HEK293 (cell line): ENCODE measurements around the gene NTN5.

ENCODE experiments used
- CTCF ChIA-PET: fragments of 350-600 bp; formaldehyde crosslinking; extraction: SDS; loops from one replicate; lab custom pipeline; 2021; ENCODE audit warnings: antibody characterized with exemption; lab: Yijun Ruan, JAX
- POLR2A ChIA-PET: fragments of 300-600 bp; formaldehyde crosslinking; extraction: SDS; loops from one replicate; lab custom pipeline; 2020; ENCODE audit warnings: antibody characterized with exemption, inconsistent platforms; lab: Yijun Ruan, JAX
- H3K27ac ChIP-seq: fragments of 200-500 bp; sonication (Bioruptor generic); 2 replicates; pipeline ENCODE4 v1.5.1; 2014; ENCODE audit warnings: low read depth, low read length, control low read depth, inconsistent platforms; ENCODE audit errors: extremely low read depth
- H3K36me3 ChIP-seq, 2 experiments: fragments of 200-500 bp in 1 of 2; sonication (Bioruptor generic) in 1 of 2; 1 replicate in 1 of 2; 2 replicates in 1 of 2; pipeline ENCODE4 v1.5.1; 2014 to 2017; ENCODE audit warnings: inconsistent platforms in 2 of 2, low read length in 2 of 2; ENCODE audit not compliant: control insufficient read depth in 2 of 2, insufficient read depth in 1 of 2
- H3K4me1 ChIP-seq: fragments of 200-500 bp; sonication (Bioruptor generic); 2 replicates; pipeline ENCODE4 v1.5.1; 2014; ENCODE audit warnings: mild to moderate bottlenecking, low read length, inconsistent platforms; ENCODE audit not compliant: control insufficient read depth, insufficient read depth
- H3K4me3 ChIP-seq: 2 replicates; pipeline ENCODE4 v1.5.1; 2011; ENCODE audit warnings: low read depth, mild to moderate bottlenecking, control low read depth, low read length, moderate library complexity
- H3K9me3 ChIP-seq: fragments of 200-500 bp; sonication (Bioruptor generic); 2 replicates; pipeline ENCODE4 v1.5.1; 2014; ENCODE audit warnings: low read depth, low read length, inconsistent platforms; ENCODE audit not compliant: control insufficient read depth, insufficient read depth
- ATF2 ChIP-seq: fragments of 450-650 bp; formaldehyde crosslinking; IDR thresholded peaks from 2 replicates; pipeline ENCODE4 v1.5.1; 2016; ENCODE audit warnings: missing biosample characterization, missing genetic modification characterization, low read depth
- BCL11A ChIP-seq: fragments of 450-650 bp; formaldehyde crosslinking; IDR thresholded peaks from 2 replicates; pipeline ENCODE4 v1.5.1; 2016; ENCODE audit warnings: low read depth, missing biosample characterization, missing genetic modification characterization
- BCL6B ChIP-seq: fragments of 450-650 bp; formaldehyde crosslinking; IDR thresholded peaks from 2 replicates; pipeline ENCODE4 v1.5.1; 2017; ENCODE audit warnings: missing biosample characterization, missing genetic modification characterization
- KLF10 ChIP-seq: fragments of 450-650 bp; IDR thresholded peaks from 2 replicates; pipeline ENCODE4 v1.5.1; 2018; ENCODE audit warnings: missing biosample characterization, mild to moderate bottlenecking, missing genetic modification characterization
- KLF16 ChIP-seq: fragments of 450-650 bp; formaldehyde crosslinking; IDR thresholded peaks from 2 replicates; pipeline ENCODE4 v1.5.1; 2017; ENCODE audit warnings: missing biosample characterization, missing genetic modification characterization
- KLF8 ChIP-seq: fragments of 450-650 bp; formaldehyde crosslinking; IDR thresholded peaks from 2 replicates; pipeline ENCODE4 v1.5.1; 2016; ENCODE audit warnings: missing biosample characterization, missing genetic modification characterization
- KLF9 ChIP-seq: fragments of 450-650 bp; formaldehyde crosslinking; IDR thresholded peaks from 2 replicates; pipeline ENCODE4 v1.5.1; 2016; ENCODE audit warnings: missing biosample characterization, missing genetic modification characterization, low read depth
- MZF1 ChIP-seq: fragments of 450-650 bp; formaldehyde crosslinking; IDR thresholded peaks from 2 replicates; pipeline ENCODE4 v1.5.1; 2017; ENCODE audit warnings: missing biosample characterization, missing genetic modification characterization, borderline replicate concordance
- PRDM10 ChIP-seq: fragments of 450-650 bp; formaldehyde crosslinking; IDR thresholded peaks from 2 replicates; pipeline ENCODE4 v1.5.1; 2016; ENCODE audit warnings: missing biosample characterization, missing genetic modification characterization
- SP3 ChIP-seq: fragments of 450-650 bp; formaldehyde crosslinking; IDR thresholded peaks from 2 replicates; pipeline ENCODE4 v1.5.1; 2016; ENCODE audit warnings: missing biosample characterization, missing genetic modification characterization
- SP7 ChIP-seq: fragments of 450-650 bp; formaldehyde crosslinking; IDR thresholded peaks from 2 replicates; pipeline ENCODE4 v1.5.1; 2016; ENCODE audit warnings: missing biosample characterization, missing genetic modification characterization
- YY1 ChIP-seq: fragments of 450-650 bp; formaldehyde crosslinking; IDR thresholded peaks from 2 replicates; pipeline ENCODE4 v1.5.1; 2018; ENCODE audit warnings: missing biosample characterization, missing genetic modification characterization
- ZBTB48 ChIP-seq: fragments of 450-650 bp; formaldehyde crosslinking; IDR thresholded peaks from 2 replicates; pipeline ENCODE4 v1.5.1; 2016; ENCODE audit warnings: missing biosample characterization, missing genetic modification characterization
- ZIC2 ChIP-seq: fragments of 450-650 bp; formaldehyde crosslinking; IDR thresholded peaks from 2 replicates; pipeline ENCODE4 v1.5.1; 2016; ENCODE audit warnings: missing biosample characterization, missing genetic modification characterization
- ZNF10 ChIP-seq: fragments of 450-650 bp; formaldehyde crosslinking; IDR thresholded peaks from 2 replicates; pipeline ENCODE4 v1.5.1; 2017; ENCODE audit warnings: missing biosample characterization, missing genetic modification characterization
- ZNF121 ChIP-seq: fragments of 450-650 bp; formaldehyde crosslinking; IDR thresholded peaks from 2 replicates; pipeline ENCODE4 v1.5.1; 2016; ENCODE audit warnings: missing biosample characterization, missing genetic modification characterization
- ZNF133 ChIP-seq: fragments of 450-650 bp; formaldehyde crosslinking; IDR thresholded peaks from 2 replicates; pipeline ENCODE4 v1.5.1; 2016; ENCODE audit warnings: missing biosample characterization, missing genetic modification characterization
- ZNF155 ChIP-seq: fragments of 450-650 bp; formaldehyde crosslinking; IDR thresholded peaks from 2 replicates; pipeline ENCODE4 v1.5.1; 2016; ENCODE audit warnings: missing biosample characterization, missing genetic modification characterization
- ZNF19 ChIP-seq: fragments of 450-650 bp; formaldehyde crosslinking; IDR thresholded peaks from 2 replicates; pipeline ENCODE4; 2016; ENCODE audit warnings: missing biosample characterization, missing genetic modification characterization, low read depth
- ZNF37A ChIP-seq: fragments of 450-650 bp; IDR thresholded peaks from 2 replicates; pipeline ENCODE4 v1.5.1; 2018; ENCODE audit warnings: missing biosample characterization, missing genetic modification characterization
- ZNF394 ChIP-seq: fragments of 450-650 bp; formaldehyde crosslinking; IDR thresholded peaks from 2 replicates; pipeline ENCODE4 v1.5.1; 2016; ENCODE audit warnings: missing biosample characterization, missing genetic modification characterization, mild to moderate bottlenecking, moderate library complexity, borderline replicate concordance
- ZNF416 ChIP-seq: fragments of 450-650 bp; formaldehyde crosslinking; IDR thresholded peaks from 2 replicates; pipeline ENCODE4 v1.5.1; 2016; ENCODE audit warnings: missing biosample characterization, missing genetic modification characterization
- ZNF530 ChIP-seq: fragments of 450-650 bp; formaldehyde crosslinking; IDR thresholded peaks from 2 replicates; pipeline ENCODE4 v1.5.1; 2016; ENCODE audit warnings: low read depth, missing biosample characterization, missing genetic modification characterization
- ZNF571 ChIP-seq: fragments of 450-650 bp; formaldehyde crosslinking; IDR thresholded peaks from 2 replicates; pipeline ENCODE4 v1.5.0; 2017; ENCODE audit warnings: missing biosample characterization, missing genetic modification characterization
- ZNF585B ChIP-seq: fragments of 450-650 bp; formaldehyde crosslinking; IDR thresholded peaks from 2 replicates; pipeline ENCODE4 v1.5.1; 2016; ENCODE audit warnings: missing biosample characterization, missing genetic modification characterization
- ZNF654 ChIP-seq: fragments of 450-650 bp; formaldehyde crosslinking; IDR thresholded peaks from 2 replicates; pipeline ENCODE4 v1.5.1; 2016; ENCODE audit warnings: low read depth, missing biosample characterization, missing genetic modification characterization
- ZNF76 ChIP-seq: fragments of 450-650 bp; formaldehyde crosslinking; IDR thresholded peaks from 2 replicates; pipeline ENCODE4; 2016; ENCODE audit warnings: low read depth, missing biosample characterization, missing genetic modification characterization, borderline replicate concordance
- ZNF837 ChIP-seq: fragments of 450-650 bp; formaldehyde crosslinking; IDR thresholded peaks from 2 replicates; pipeline ENCODE4 v1.5.1; 2016; ENCODE audit warnings: missing biosample characterization, missing genetic modification characterization
- ZSCAN18 ChIP-seq: fragments of 450-650 bp; formaldehyde crosslinking; IDR thresholded peaks from 2 replicates; pipeline ENCODE4 v1.5.1; 2016; ENCODE audit warnings: missing biosample characterization, missing genetic modification characterization
- ZSCAN30 ChIP-seq: fragments of 450-650 bp; IDR thresholded peaks from 2 replicates; pipeline ENCODE4 v1.5.1; 2018; ENCODE audit warnings: missing biosample characterization, mild to moderate bottlenecking, missing genetic modification characterization, moderate library complexity
- ZSCAN5A ChIP-seq: fragments of 450-650 bp; formaldehyde crosslinking; IDR thresholded peaks from 2 replicates; pipeline ENCODE4 v1.5.1; 2016; ENCODE audit warnings: missing biosample characterization, missing genetic modification characterization

The NTN5 gene

GRCh38 chr19:48638831-48639381 lies 33.9 kb downstream of the NTN5 start:
- ChIA-PET CTCF (interaction anchor here (0.7 kb wide), 1 partner anchor 11 kb away, joined by 3 read pairs; no protein-coding TSS in a partner anchor), POLR2A (interaction anchor here (0.6 to 1.1 kb wide), 2 partner anchors 15 to 150 kb away, joined by 3 to 7 read pairs; no protein-coding TSS in a partner anchor)
- no peaks in the 10 kb centered on the region for H3K36me3 ChIP-seq
- H3K4me1 ChIP-seq, result peaks cover 20% of the 10 kb centered on the region
- H3K9me3 ChIP-seq, result no peaks in the 10 kb centered on the region
- no peak overlapping the region for H3K4me3 ChIP-seq
- 0 out of 2 replicates have a peak overlapping the region, but pooled peaks have one; percentile 11 for H3K27ac ChIP-seq
- TF ChIP-seq ZNF654, result no peak
- TF ChIP-seq ZNF10 (tag by site-specific recombination), result no peak
- TF ChIP-seq KLF8, result peak; percentile 49; the same call in 1 of the 2 replicates
- TF ChIP-seq ZNF76 (tag by site-specific recombination), result no peak
- TF ChIP-seq BCL11A (tag by site-specific recombination), result no peak
- no peak for TF ChIP-seq KLF10 (tag by site-specific recombination)
- no peak for TF ChIP-seq BCL6B
- TF ChIP-seq ZSCAN30 (tag by site-specific recombination), result no peak
- TF ChIP-seq ZSCAN5A (tag by site-specific recombination), result no peak
- no peak for TF ChIP-seq ZNF37A (tag by site-specific recombination)
- TF ChIP-seq ZBTB48, result no peak
- no peak for TF ChIP-seq PRDM10 (tag by site-specific recombination)
- TF ChIP-seq ZNF530 (tag by site-specific recombination), result no peak
- no peak for TF ChIP-seq ZIC2
- no peak for TF ChIP-seq ZNF133 (tag by site-specific recombination)
- no peak for TF ChIP-seq ZNF416
- no peak for TF ChIP-seq ZNF585B
- no peak for TF ChIP-seq ZNF394
- no peak for TF ChIP-seq ZNF571 (tag by site-specific recombination)
- peak; percentile 47; the same call in 1 of the 2 replicates for TF ChIP-seq SP3 (tag by site-specific recombination)
- no peak for TF ChIP-seq ZNF19 (tag by site-specific recombination)
- no peak for TF ChIP-seq ZNF121 (tag by site-specific recombination)
- TF ChIP-seq KLF9, result peak; percentile 64
- no peak for TF ChIP-seq YY1 (tag by site-specific recombination)
- no peak for TF ChIP-seq MZF1
- TF ChIP-seq ATF2, result peak; percentile 88
- TF ChIP-seq ZNF155 (tag by site-specific recombination), result no peak
- TF ChIP-seq SP7 (tag by site-specific recombination), result no peak
- TF ChIP-seq ZSCAN18 (tag by site-specific recombination), result no peak
- TF ChIP-seq KLF16 (tag by site-specific recombination), result no peak
- TF ChIP-seq ZNF837 (tag by site-specific recombination), result no peak
